CD14-positive monocyte (primary cell): ENCODE data around the gene ACP1. TPM values are rescaled to one million over a fixed set of nuclear protein-coding genes. Genes with fewer than 3 reads are reported as not detected.

Source experiments
- DNase-seq, 3 donors: peaks; one replicate each; pipeline ENCODE4 v3.0.0-alpha.2; 2011 to 2022
- H2AFZ ChIP-seq: 2 replicates; pipeline ENCODE4 v1.6.0; 2012; ENCODE audit warnings: mild to moderate bottlenecking, low read depth, low read length, inconsistent platforms; ENCODE audit not compliant: insufficient read depth, poor library complexity, severe bottlenecking
- H3K27ac ChIP-seq, 2 donors: 1 replicate in 1 of 2; 2 replicates in 1 of 2; pipeline ENCODE4 v1.5.1; 2012 to 2013; ENCODE audit warnings: low read length in 2 of 2, control low read depth in 1 of 2, inconsistent platforms in 1 of 2, low read depth in 1 of 2, mild to moderate bottlenecking in 1 of 2
- H3K27me3 ChIP-seq, 2 donors: one replicate each; pipeline versions ENCODE4 v1.6.0 to v1.6.1; 2011 to 2013; ENCODE audit warnings: low read length in 2 of 2; ENCODE audit not compliant: control insufficient read depth in 2 of 2, insufficient read depth in 2 of 2
- H3K36me3 ChIP-seq, 2 donors: replicated peaks in 1 of 2; 1 replicate in 1 of 2; 2 replicates in 1 of 2; pipeline versions ENCODE4 v1.5.1 to v1.6.1; 2012 to 2013; ENCODE audit warnings: low read length in 2 of 2, control low read depth in 1 of 2, inconsistent platforms in 1 of 2, mild to moderate bottlenecking in 1 of 2; ENCODE audit not compliant: insufficient read depth in 2 of 2, control insufficient read depth in 1 of 2
- H3K4me1 ChIP-seq, 2 donors: 1 replicate in 1 of 2; 2 replicates in 1 of 2; pipeline versions ENCODE4 v1.5.1 to v1.6.1; 2012 to 2013; ENCODE audit warnings: low read length in 2 of 2, control low read depth in 1 of 2, inconsistent platforms in 1 of 2, mild to moderate bottlenecking in 1 of 2, moderate library complexity in 1 of 2; ENCODE audit not compliant: insufficient read depth in 2 of 2, control insufficient read depth in 1 of 2
- H3K4me2 ChIP-seq: replicated peaks from 2 replicates; pipeline ENCODE3; 2012; ENCODE audit warnings: low read length, moderate library complexity, mild to moderate bottlenecking; ENCODE audit not compliant: poor library complexity, severe bottlenecking; ENCODE audit errors: extremely low read depth
- H3K4me3 ChIP-seq, 3 experiments: fragments of 200-600 bp in 1 of 3; sonication (generic) in 1 of 3; replicated peaks in 1 of 3; 1 replicate in 2 of 3; 2 replicates in 1 of 3; pipeline ENCODE4 v1.5.1; 2011 to 2013; ENCODE audit warnings: low read length in 3 of 3, mild to moderate bottlenecking in 3 of 3, control low read depth in 2 of 3, low read depth in 2 of 3, inconsistent platforms in 1 of 3, moderate library complexity in 1 of 3
- H3K79me2 ChIP-seq: 2 replicates; pipeline ENCODE4 v1.6.0; 2012; ENCODE audit warnings: mild to moderate bottlenecking, control low read depth, inconsistent platforms, low read length, moderate library complexity; ENCODE audit not compliant: insufficient read depth
- H3K9ac ChIP-seq: 2 replicates; pipeline ENCODE4 v1.6.0; 2017; ENCODE audit warnings: low read length, mild to moderate bottlenecking; ENCODE audit not compliant: insufficient read depth, poor library complexity, severe bottlenecking
- H3K9me3 ChIP-seq, 2 donors: replicated peaks in 1 of 2; 1 replicate in 1 of 2; 2 replicates in 1 of 2; pipeline versions ENCODE4 v1.5.1 to v1.6.1; 2012 to 2013; ENCODE audit warnings: low read length in 2 of 2, control low read depth in 1 of 2; ENCODE audit not compliant: control insufficient read depth in 1 of 2, insufficient read depth in 1 of 2
- H4K20me1 ChIP-seq: 2 replicates; pipeline ENCODE4 v1.6.0; 2012; ENCODE audit warnings: mild to moderate bottlenecking, low read length, control low read depth, moderate library complexity; ENCODE audit not compliant: insufficient read depth
- H3K27ac Mint-ChIP-seq, 7 donors: one replicate each; pipeline ENCODE4 v1.8.0; 2020; ENCODE audit warnings: mild to moderate bottlenecking in 7 of 7, mixed read lengths in 7 of 7, moderate library complexity in 6 of 7, inconsistent platforms in 2 of 7
- H3K27me3 Mint-ChIP-seq, 3 donors: one replicate each; pipeline ENCODE4 v1.8.0; 2021 to 2022; ENCODE audit warnings: low read depth in 3 of 3, mild to moderate bottlenecking in 3 of 3, mixed read lengths in 3 of 3, moderate library complexity in 3 of 3, inconsistent platforms in 1 of 3
- H3K36me3 Mint-ChIP-seq, 2 donors: one replicate each; pipeline ENCODE4 v1.8.0; 2020; ENCODE audit warnings: mixed read lengths in 2 of 2, inconsistent platforms in 1 of 2, mild to moderate bottlenecking in 1 of 2
- H3K4me1 Mint-ChIP-seq: one replicate; pipeline ENCODE4 v1.8.0; 2020; ENCODE audit warnings: mild to moderate bottlenecking, mixed read lengths
- H3K4me3 Mint-ChIP-seq, 2 donors: one replicate each; pipeline ENCODE4 v1.8.0; 2020; ENCODE audit warnings: mild to moderate bottlenecking in 2 of 2, mixed read lengths in 2 of 2, moderate library complexity in 1 of 2
- H3K9me3 Mint-ChIP-seq, 7 donors: one replicate each; pipeline ENCODE4 v1.8.0; 2020 to 2022; ENCODE audit warnings: mixed read lengths in 7 of 7, mild to moderate bottlenecking in 6 of 7, moderate library complexity in 6 of 7, inconsistent platforms in 2 of 7
- CTCF ChIP-seq: fragments of 200-600 bp; IDR thresholded peaks from one replicate; pipeline ENCODE4 v1.8.0; 2022; ENCODE audit warnings: antibody characterized with exemption, mild to moderate bottlenecking
- WGBS: methylation state at CpG from one replicate; pipeline ENCODE4 v1.1.5; 2013; ENCODE audit warnings: missing lambda C conversion rate; ENCODE audit not compliant: insufficient coverage; 5-methylcytosine and 5-hydroxymethylcytosine counted together
- intact Hi-C, 2 donors: fragments of 100-400 bp; cut with micrococcal nuclease; formaldehyde crosslinking; loops; one replicate each; pipeline versions ENCODE4 v1.15.0 to v1.15.1; 2023
- polyA plus RNA-seq, 3 donors: library from polyadenylated mRNA; depleted of rRNA in 1 of 3; unstranded in 2 of 3; stranded (reverse) in 1 of 3; fragments of 300-500 nt in 2 of 3; fragments of >200 nt in 1 of 3; fragmentation: Illumina TruSeq in 2 of 3; gene quantifications; 1 replicate in 2 of 3; 2 replicates in 1 of 3; pipeline ENCODE4 v1.2.3, GENCODE V29; 2012 to 2021

ACP1 gene
- polyA plus RNA-seq, 3 donors, result 51.8 to 77.0 (median 73.2) TPM

GRCh38 chr2:246489-247144, 18.1 kb upstream of the ACP1 start:
- H3K27ac ChIP-seq, result no peak overlapping the region
- peaks cover 7 to 17% of the 10 kb centered on the region in 2 donors for H3K36me3 ChIP-seq
- peaks cover 0 to 3% (median 0%) of the 10 kb centered on the region in 7 donors for H3K9me3 Mint-ChIP-seq
- H3K4me1 ChIP-seq, result no peaks in the 10 kb centered on the region
- no peaks in the 10 kb centered on the region for H3K27me3 ChIP-seq
- no peak overlapping the region for H3K4me2 ChIP-seq
- peak; percentile 73 for TF ChIP-seq CTCF
- H3K4me1 Mint-ChIP-seq, result no peaks in the 10 kb centered on the region
- H2AFZ ChIP-seq, result no peak overlapping the region
- peaks cover 12 to 23% of the 10 kb centered on the region in 2 donors for H3K36me3 Mint-ChIP-seq
- 76% methylated on average over 2 of the region's 6 CpGs for WGBS
- peak; percentile 17 to 37 (median 25) for DNase-seq
- no peak overlapping the region for H3K4me3 ChIP-seq
- H3K79me2 ChIP-seq, result no peaks in the 10 kb centered on the region
- no peak overlapping the region for H3K4me3 Mint-ChIP-seq
- H4K20me1 ChIP-seq, result no peaks in the 10 kb centered on the region
- H3K9me3 ChIP-seq, result no peaks in the 10 kb centered on the region
- intact Hi-C loops, result no loop called here
- H3K27me3 Mint-ChIP-seq, result no peaks in the 10 kb centered on the region
- no peak overlapping the region for H3K27ac Mint-ChIP-seq
- no peak overlapping the region for H3K9ac ChIP-seq

- no peak for TF ChIP-seq CTCF
- no peaks in the 10 kb centered on the region for H3K27me3 ChIP-seq
- no peak overlapping the region for H3K4me3 ChIP-seq
- H4K20me1 ChIP-seq, result no peaks in the 10 kb centered on the region
- no peak overlapping the region for H2AFZ ChIP-seq
- peaks cover 8 to 10% of the 10 kb centered on the region in 2 donors for H3K36me3 Mint-ChIP-seq
- intact Hi-C loops, result no loop called here
- H3K4me2 ChIP-seq, result no peak overlapping the region
- H3K4me1 Mint-ChIP-seq, result no peaks in the 10 kb centered on the region
- H3K27ac ChIP-seq, result no peak overlapping the region
- H3K9me3 ChIP-seq, result no peaks in the 10 kb centered on the region
- WGBS, result no CpG with 5 or more reads among the region's 2 CpGs
- H3K9me3 Mint-ChIP-seq, result no peaks in the 10 kb centered on the region
- no peak for DNase-seq
- peaks cover 4 to 11% of the 10 kb centered on the region in 2 donors for H3K36me3 ChIP-seq
- H3K79me2 ChIP-seq, result no peaks in the 10 kb centered on the region
- no peak overlapping the region for H3K27ac Mint-ChIP-seq
- no peaks in the 10 kb centered on the region for H3K4me1 ChIP-seq
- H3K27me3 Mint-ChIP-seq, result no peaks in the 10 kb centered on the region
- no peak overlapping the region for H3K4me3 Mint-ChIP-seq
- no peak overlapping the region for H3K9ac ChIP-seq
These were observed 16.0 kb upstream of the ACP1 start for GRCh38 chr2:248724-249123.
